Caco-2 (cell line): Measurements from ENCODE around the gene BRSK1. TPM values are rescaled to one million over a fixed set of nuclear protein-coding genes. Genes with fewer than 3 reads are reported as not detected.

Experiments
- BruUV-seq: library from RNA; stranded (reverse); fragments of 400-500 nt; replicated peaks from 2 replicates; lab custom pipeline; 2021; lab: Mats Ljungman, UMichigan
- CTCF ChIA-PET: fragments of 300-600 bp; sonication (Branson Sonifier 250); formaldehyde crosslinking; loops from one replicate; lab custom pipeline; 2022; ENCODE audit warnings: antibody characterized with exemption; lab: Charles Lee
- POLR2A ChIA-PET: fragments of 300-600 bp; sonication (Branson Sonifier 250); formaldehyde crosslinking; loops from one replicate; lab custom pipeline; 2022; ENCODE audit warnings: antibody characterized with exemption; lab: Charles Lee
- DNase-seq, 2 experiments: peaks; one replicate each; pipeline versions ENCODE4 v3.0.0 to v3.0.0-alpha.2; 2020 to 2022
- H3K27me3 ChIP-seq: replicated peaks from 2 replicates; pipeline ENCODE4 v1.6.0; 2011; ENCODE audit warnings: low read length; ENCODE audit not compliant: control insufficient read depth, insufficient read depth
- H3K36me3 ChIP-seq: 2 replicates; pipeline ENCODE4 v1.5.1; 2011; ENCODE audit warnings: low read length; ENCODE audit not compliant: control insufficient read depth, insufficient read depth
- H3K4me1 ChIP-seq: fragments of 250-450 bp; sonication (Bioruptor Pico); 2 replicates; pipeline ENCODE4 v1.5.1; 2020; ENCODE audit warnings: mild to moderate bottlenecking
- H3K4me3 ChIP-seq: 2 replicates; pipeline ENCODE4 v1.5.1; 2011; ENCODE audit warnings: low read depth, mild to moderate bottlenecking, control low read depth, low read length
- H3K9me3 ChIP-seq: fragments of 250-450 bp; sonication (Bioruptor Pico); 2 replicates; pipeline ENCODE4 v1.5.1; 2020; ENCODE audit warnings: mild to moderate bottlenecking, moderate library complexity
- H3K27ac Mint-ChIP-seq: one replicate; pipeline ENCODE4 v1.8.0; 2022; ENCODE audit warnings: mixed read lengths; ENCODE audit not compliant: unreplicated experiment
- H3K27me3 Mint-ChIP-seq: one replicate; pipeline ENCODE4 v1.8.0; 2022; ENCODE audit warnings: mixed read lengths; ENCODE audit not compliant: insufficient read depth, unreplicated experiment
- H3K36me3 Mint-ChIP-seq: one replicate; pipeline ENCODE4 v1.8.0; 2022; ENCODE audit warnings: mild to moderate bottlenecking, mixed read lengths; ENCODE audit not compliant: insufficient read depth, unreplicated experiment
- H3K4me1 Mint-ChIP-seq: one replicate; pipeline ENCODE4 v1.8.0; 2022; ENCODE audit warnings: low read depth, mixed read lengths; ENCODE audit not compliant: unreplicated experiment
- H3K4me3 Mint-ChIP-seq: one replicate; pipeline ENCODE4 v1.8.0; 2022; ENCODE audit warnings: mild to moderate bottlenecking, moderate library complexity, mixed read lengths; ENCODE audit not compliant: unreplicated experiment
- H3K9me3 Mint-ChIP-seq: one replicate; pipeline ENCODE4 v1.8.0; 2022; ENCODE audit warnings: mixed read lengths; ENCODE audit not compliant: unreplicated experiment
- CTCF ChIP-seq, 2 experiments: fragments of 200-600 bp in 1 of 2; IDR thresholded peaks; 1 replicate in 1 of 2; 2 replicates in 1 of 2; pipeline versions ENCODE4 v1.5.1 to v1.8.0; 2011 to 2022; ENCODE audit warnings: antibody characterized with exemption in 1 of 2, control low read depth in 1 of 2, inconsistent platforms in 1 of 2, low read depth in 1 of 2, low read length in 1 of 2, mild to moderate bottlenecking in 1 of 2, moderate library complexity in 1 of 2; ENCODE audit not compliant: insufficient read depth in 1 of 2, severe bottlenecking in 1 of 2, unreplicated experiment in 1 of 2
- intact Hi-C: fragments of 100-400 bp; cut with micrococcal nuclease; formaldehyde crosslinking; loops from one replicate; pipeline ENCODE4 v1.10.0; 2022; ENCODE audit not compliant: unreplicated experiment
- total RNA-seq: library from RNA; stranded (reverse); gene quantifications from 2 replicates; pipeline ENCODE4 v1.2.3, GENCODE V29; 2022

Gene BRSK1
- total RNA-seq, 1 experiment from 2014 or later, result 28.6 TPM

GRCh38 chr19:55297267-55297666 is 13.5 kb downstream of the BRSK1 start:
- BruUV-seq, result no TSS peak
- no peaks in the 10 kb centered on the region for H3K4me1 Mint-ChIP-seq
- Histone ChIP-seq H3K4me3 (no peak overlapping the region), H3K4me1 (0 out of 2 replicates have a peak, but pooled peaks cover 3% of the 10 kb centered on the region), H3K9me3 (no peaks in the 10 kb centered on the region), H3K27me3 (no peaks in the 10 kb centered on the region), H3K36me3 (no peaks in the 10 kb centered on the region)
- CTCF ChIA-PET, result interaction anchor here (0.6 kb wide), 1 partner anchor 26 kb away, joined by 3 read pairs; no protein-coding TSS in a partner anchor
- TF ChIP-seq CTCF (IDR thresholded peaks at IDR 0.05; ENCODE audit: insufficient read depth in 1 of 2, low read depth in 1 of 2, low read length in 1 of 2, severe bottlenecking in 1 of 2, unreplicated experiment in 1 of 2), result no peak
- H3K9me3 Mint-ChIP-seq, result no peaks in the 10 kb centered on the region
- H3K27me3 Mint-ChIP-seq, result no peaks in the 10 kb centered on the region
- H3K27ac Mint-ChIP-seq, result no peak overlapping the region
- no peak overlapping the region for H3K4me3 Mint-ChIP-seq
- POLR2A ChIA-PET, result interaction anchor here (0.6 kb wide), 1 partner anchor 13 kb away, joined by 4 read pairs; no protein-coding TSS in a partner anchor
- DNase-seq, result no peak
- H3K36me3 Mint-ChIP-seq, result peaks cover 39% of the 10 kb centered on the region
- intact Hi-C loops, result no loop called here

GRCh38 chr19:55299991-55300390 is 16.2 kb downstream of the BRSK1 start:
- Mint-ChIP-seq H3K9me3 (no peaks in the 10 kb centered on the region), H3K27me3 (no peaks in the 10 kb centered on the region), H3K4me1 (no peaks in the 10 kb centered on the region), H3K4me3 (no peak overlapping the region), H3K36me3 (peaks cover 33% of the 10 kb centered on the region), H3K27ac (no peak overlapping the region)
- peaks cover 2% of the 10 kb centered on the region for H3K36me3 ChIP-seq
- POLR2A ChIA-PET, result no interaction called here
- no peak overlapping the region for H3K4me3 ChIP-seq
- no peak for TF ChIP-seq CTCF (IDR thresholded peaks at IDR 0.05; ENCODE audit: insufficient read depth in 1 of 2, low read depth in 1 of 2, low read length in 1 of 2, severe bottlenecking in 1 of 2, unreplicated experiment in 1 of 2)
- BruUV-seq, result no TSS peak
- H3K27me3 ChIP-seq, result no peaks in the 10 kb centered on the region
- no peak for DNase-seq
- H3K9me3 ChIP-seq, result no peaks in the 10 kb centered on the region
- intact Hi-C loops, result no loop called here
- CTCF ChIA-PET, result no interaction called here
- 0 out of 2 replicates have a peak, but pooled peaks cover 3% of the 10 kb centered on the region for H3K4me1 ChIP-seq

GRCh38 chr19:55300886-55301458 is 17.2 kb downstream of the BRSK1 start:
- intact Hi-C loops, result loop anchor here (1.0 kb wide), 1 partner anchor 38 kb away; the partner anchor contains the start of gene KMT5C
- no peak for TF ChIP-seq CTCF (IDR thresholded peaks at IDR 0.05; ENCODE audit: insufficient read depth in 1 of 2, low read depth in 1 of 2, low read length in 1 of 2, severe bottlenecking in 1 of 2, unreplicated experiment in 1 of 2)
- H3K9me3 Mint-ChIP-seq, result no peaks in the 10 kb centered on the region
- CTCF ChIA-PET, result interaction anchor here (0.6 to 2.4 kb wide), 13 partner anchors 13 to 137 kb away, joined by 3 to 30 read pairs (median 4); partner anchors contain the start of genes HSPBP1, KMT5C, PPP6R1 and TMEM238
- Histone ChIP-seq H3K36me3 (peaks cover 5% of the 10 kb centered on the region), H3K27me3 (no peaks in the 10 kb centered on the region), H3K9me3 (no peaks in the 10 kb centered on the region), H3K4me1 (0 out of 2 replicates have a peak, but pooled peaks cover 3% of the 10 kb centered on the region), H3K4me3 (no peak overlapping the region)
- BruUV-seq, result no TSS peak
- no peaks in the 10 kb centered on the region for H3K4me1 Mint-ChIP-seq
- peak overlapping the region; percentile 58 for H3K4me3 Mint-ChIP-seq
- DNase-seq, result no peak
- H3K27ac Mint-ChIP-seq, result no peak overlapping the region
- H3K27me3 Mint-ChIP-seq, result no peaks in the 10 kb centered on the region
- H3K36me3 Mint-ChIP-seq, result peaks cover 34% of the 10 kb centered on the region
- POLR2A ChIA-PET, result interaction anchor here (1.2 kb wide), 1 partner anchor 107 kb away, joined by 4 read pairs; the partner anchor contains the start of gene UBE2S
